ENCODE results near the gene RUNX1.

Gene RUNX1

GRCh38 chr21:34995979-34996303 lies 53.2 kb downstream of the RUNX1 start:
- TF ChIP-seq CTCF (IDR thresholded peaks at IDR 0.05), result no peak

GRCh38 chr21:34994766-34995631 lies 54.1 kb downstream of the RUNX1 start:
- no peak for TF ChIP-seq CTCF (IDR thresholded peaks at IDR 0.05)

- TF ChIP-seq CTCF (IDR thresholded peaks at IDR 0.05), result no peak
Measured at GRCh38 chr21:34992736-34993398, 56.2 kb downstream of the RUNX1 start.

GRCh38 chr21:34992180-34992579 lies 56.9 kb downstream of the RUNX1 start:
- no peak for TF ChIP-seq CTCF (IDR thresholded peaks at IDR 0.05)

- no peak for TF ChIP-seq CTCF (IDR thresholded peaks at IDR 0.05)
Measured at GRCh38 chr21:34991366-34991957, 57.6 kb downstream of the RUNX1 start.

- TF ChIP-seq CTCF (IDR thresholded peaks at IDR 0.05), result no peak
Measured at GRCh38 chr21:34990842-34991241, 58.3 kb downstream of the RUNX1 start.

GRCh38 chr21:34989337-34990151 lies 59.6 kb downstream of the RUNX1 start:
- TF ChIP-seq CTCF (IDR thresholded peaks at IDR 0.05), result no peak

Measured in LNCAP (cell line).